NCI-H2029 (cell line): Measurements from ENCODE around the gene GIPR.
A peak's percentile ranks its signal among the peaks of the same experiment; 100 is the strongest.

Experiments used
- DNase-seq: peaks from one replicate; lab custom pipeline; 2025; lab: John Stamatoyannopoulos, UW

The GIPR gene

GRCh38 chr19:45730368-45731288, 62.6 kb downstream of the GIPR start, which contains the start of gene FBXO46:
Gene FBXO46 (minus strand): TSS chr19:45730896. CDS start chr19:45713495, 17,401 bp downstream.
- DNase-seq: peak; percentile 98
